Fibroblast of lung (primary cell): Measurements from ENCODE around the gene LRRC18.

Experiments
- CTCF ChIP-seq, 2 donors: IDR thresholded peaks in 1 of 2; conservative IDR thresholded peaks in 1 of 2; 1 replicate in 1 of 2; 2 replicates in 1 of 2; pipeline ENCODE4 v1.5.1; 2011 to 2012; ENCODE audit warnings: low read length in 2 of 2, control low read depth in 1 of 2, inconsistent platforms in 1 of 2, low read depth in 1 of 2, mild to moderate bottlenecking in 1 of 2
- EZH2 ChIP-seq: IDR thresholded peaks from 2 replicates; pipeline ENCODE4 v1.5.1; 2012; ENCODE audit warnings: low read length, control low read depth, mild to moderate bottlenecking; ENCODE audit errors: missing control alignments

GRCh38 chr10:48887982-48888381 lies 51.7 kb downstream of the LRRC18 start:
- no peak for TF ChIP-seq CTCF (conservative IDR thresholded peaks at IDR 0.05 in 1 of 2, IDR thresholded peaks at IDR 0.05 in 1 of 2; ENCODE audit: low read depth in 1 of 2, low read length in 2 of 2)
- TF ChIP-seq EZH2 = no peak
